ENCODE data around the gene PRXL2C.
A peak's percentile ranks its signal among the peaks of the same experiment; 100 is the strongest.
"Not testable (repeated sequence)": the region's sequence is repeated elsewhere in the genome, so short reads cannot be mapped to it uniquely, and the experiment has no call there.

Gene PRXL2C

GRCh38 chr9:96618209-96619123 is 36.7 kb downstream of the PRXL2C start:
- in situ Hi-C loops (cut with HindIII; ENCODE audit: low sequenced_read_pairs): no loop called here
- peak overlapping the region; percentile 62 for H3K4me3 ChIP-seq (ENCODE audit: low read depth, low read length)
- TF ChIP-seq CTCF (IDR thresholded peaks at IDR 0.05; ENCODE audit: low read depth, low read length): no peak
- peak; percentile 30 for DNase-seq (ENCODE audit: low read depth, low spot score)

- no peak for TF ChIP-seq CTCF (IDR thresholded peaks at IDR 0.05; ENCODE audit: low read depth, low read length)
- in situ Hi-C loops (cut with HindIII; ENCODE audit: low sequenced_read_pairs): no loop called here
- peak overlapping the region; percentile 62 for H3K4me3 ChIP-seq (ENCODE audit: low read depth, low read length)
- no peak for DNase-seq (ENCODE audit: low read depth, low spot score)
These were observed 37.5 kb downstream of the PRXL2C start for GRCh38 chr9:96617439-96618185.

- TF ChIP-seq CTCF (IDR thresholded peaks at IDR 0.05; ENCODE audit: low read depth, low read length): no peak
- in situ Hi-C loops (cut with HindIII; ENCODE audit: low sequenced_read_pairs): no loop called here
- no peak for DNase-seq (ENCODE audit: low read depth, low spot score)
- H3K4me3 ChIP-seq (ENCODE audit: low read depth, low read length): no peak overlapping the region
These were observed 38.2 kb downstream of the PRXL2C start for GRCh38 chr9:96616817-96617438.

GRCh38 chr9:96615411-96615810 is 39.7 kb downstream of the PRXL2C start:
- H3K4me3 ChIP-seq (ENCODE audit: low read depth, low read length): no peak overlapping the region
- DNase-seq (ENCODE audit: low read depth, low spot score): no peak
- in situ Hi-C loops (cut with HindIII; ENCODE audit: low sequenced_read_pairs): no loop called here
- no peak for TF ChIP-seq CTCF (IDR thresholded peaks at IDR 0.05; ENCODE audit: low read depth, low read length)

- in situ Hi-C loops (cut with HindIII; ENCODE audit: low sequenced_read_pairs); DNase-seq (ENCODE audit: low read depth, low spot score); H3K4me3 ChIP-seq (ENCODE audit: low read depth, low read length): not testable (repeated sequence)
These were observed 40.5 kb downstream of the PRXL2C start for GRCh38 chr9:96614664-96615063.

- in situ Hi-C loops (cut with HindIII; ENCODE audit: low sequenced_read_pairs): no loop called here
- no peak for TF ChIP-seq CTCF (IDR thresholded peaks at IDR 0.05; ENCODE audit: low read depth, low read length)
- DNase-seq (ENCODE audit: low read depth, low spot score): no peak
These were observed 42.0 kb downstream of the PRXL2C start for GRCh38 chr9:96612966-96613589.

More at GRCh38 chr9:96612966-96613589, 42.0 kb downstream of the PRXL2C start:
- H3K4me3 ChIP-seq (ENCODE audit: low read depth, low read length): no peak overlapping the region
